Activated gamma-delta T cell (primary cell): ENCODE measurements around the gene TCF7L1.

Experiments used
- DNase-seq: peaks from one replicate; lab custom pipeline; 2025; lab: John Stamatoyannopoulos, UW

Gene TCF7L1

DNA sequence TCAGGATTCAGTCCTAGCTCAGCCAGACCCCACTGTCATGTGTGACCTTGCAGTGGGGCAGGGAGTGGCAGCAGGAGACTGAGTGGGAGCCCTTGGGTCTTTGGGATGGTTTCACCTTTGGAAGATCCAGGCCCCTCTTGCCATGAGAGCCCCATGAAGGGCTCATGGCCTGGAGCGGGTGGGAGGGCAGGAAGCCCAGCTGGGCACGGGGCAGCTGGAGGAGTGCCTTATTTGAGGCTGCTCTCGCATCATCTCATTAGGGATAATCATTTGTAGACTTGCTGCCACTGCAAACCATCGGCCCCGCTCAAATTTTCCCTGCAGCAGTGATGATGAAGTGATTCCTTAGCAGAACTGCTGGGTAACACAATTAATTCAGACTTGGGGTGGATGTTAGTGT, 120.7 kb downstream of the TCF7L1 start:
- DNase-seq: no peak

DNA sequence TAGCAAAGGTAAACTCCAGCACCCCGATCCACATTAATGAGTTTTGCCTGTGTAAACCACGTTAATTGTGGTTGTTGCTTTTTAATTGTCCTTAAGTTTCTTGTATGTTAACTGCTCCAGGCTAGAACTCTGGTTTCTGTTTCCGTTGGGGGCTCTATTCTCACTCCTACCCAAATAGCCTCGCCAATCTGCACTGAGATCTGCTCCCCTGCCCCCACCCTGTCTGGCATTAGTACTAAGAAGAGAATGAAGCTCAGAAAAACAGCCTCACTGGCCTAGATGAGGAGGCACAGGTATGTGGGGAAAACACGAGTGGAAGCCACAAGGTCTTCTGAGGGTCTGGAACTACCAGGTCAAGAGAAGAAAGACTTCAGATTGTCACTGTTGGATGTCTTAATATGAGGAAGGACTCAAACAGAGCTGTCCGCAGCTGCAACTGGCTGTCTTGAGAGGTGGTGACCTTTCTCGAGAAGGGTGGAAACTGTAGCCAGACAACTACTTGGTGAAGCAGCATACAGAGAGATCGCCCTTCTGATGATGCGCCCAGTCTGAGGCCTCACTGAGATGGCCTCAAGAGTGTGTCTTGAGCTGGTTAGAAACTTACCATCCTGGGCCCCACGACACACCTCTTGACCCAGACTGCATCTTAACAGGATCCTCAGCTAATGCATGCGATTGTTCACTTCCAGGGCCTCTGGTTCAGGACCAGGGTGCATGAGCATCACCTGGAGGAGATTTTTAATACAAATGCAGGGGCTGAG, 121.5 kb downstream of the TCF7L1 start:
- DNase-seq: no peak

DNA sequence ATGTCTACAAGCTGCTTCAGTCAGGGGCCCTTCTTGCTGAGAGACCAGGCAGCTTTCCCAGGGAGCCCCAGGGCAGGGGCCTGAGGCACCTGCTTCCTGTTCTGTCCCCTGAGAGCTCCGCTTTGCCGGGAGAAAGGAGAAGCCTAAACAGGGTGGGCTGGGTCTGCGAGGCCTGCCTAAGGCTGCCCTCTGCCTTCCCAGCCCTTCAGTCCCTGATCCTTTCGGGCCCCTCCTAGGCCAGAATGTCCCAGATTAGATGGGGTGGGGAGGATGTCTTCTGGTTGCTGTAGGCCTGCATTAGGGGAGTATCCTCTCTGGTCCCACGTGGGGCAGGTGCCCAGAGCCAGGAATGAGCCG, 122.2 kb downstream of the TCF7L1 start:
- DNase-seq: no peak

DNA sequence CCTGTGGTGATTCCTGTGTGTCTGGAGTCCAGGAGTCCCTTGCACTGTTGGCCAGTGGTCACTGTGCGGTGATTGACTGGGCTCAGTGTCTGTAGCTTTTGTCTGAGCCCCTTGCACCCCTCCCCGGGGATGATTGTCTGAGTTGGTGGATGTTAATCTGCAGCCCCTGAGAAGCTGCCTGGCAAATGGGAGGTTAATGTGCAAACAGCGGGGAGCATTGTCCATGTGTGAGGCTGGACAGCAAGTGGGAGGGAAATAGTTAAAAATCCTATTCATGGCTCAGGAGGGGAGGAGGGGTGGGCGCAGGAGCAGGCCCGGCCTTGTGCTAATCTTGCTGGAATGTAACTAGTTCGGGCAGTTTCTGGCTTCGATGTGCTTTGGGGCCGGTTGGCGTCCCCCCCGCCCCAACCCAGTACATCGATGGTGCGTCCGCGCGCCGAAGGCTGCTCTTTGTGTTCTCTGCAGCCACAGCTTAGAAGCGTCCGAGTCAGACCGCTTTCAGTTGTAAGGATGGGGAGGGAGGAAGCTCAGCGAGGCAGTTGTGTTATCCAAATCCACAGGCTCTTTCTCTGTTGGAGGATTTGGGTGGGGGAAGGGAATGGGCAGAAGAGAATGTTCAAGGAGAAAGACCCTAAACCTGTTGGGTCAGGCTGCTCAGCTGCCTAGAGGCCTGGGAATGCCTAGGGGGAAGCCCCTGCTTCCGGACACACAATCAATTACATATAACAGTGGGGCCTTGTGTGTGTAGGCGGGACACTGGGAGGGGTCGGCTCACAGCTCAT, 122.8 kb downstream of the TCF7L1 start:
- DNase-seq: no peak

DNA sequence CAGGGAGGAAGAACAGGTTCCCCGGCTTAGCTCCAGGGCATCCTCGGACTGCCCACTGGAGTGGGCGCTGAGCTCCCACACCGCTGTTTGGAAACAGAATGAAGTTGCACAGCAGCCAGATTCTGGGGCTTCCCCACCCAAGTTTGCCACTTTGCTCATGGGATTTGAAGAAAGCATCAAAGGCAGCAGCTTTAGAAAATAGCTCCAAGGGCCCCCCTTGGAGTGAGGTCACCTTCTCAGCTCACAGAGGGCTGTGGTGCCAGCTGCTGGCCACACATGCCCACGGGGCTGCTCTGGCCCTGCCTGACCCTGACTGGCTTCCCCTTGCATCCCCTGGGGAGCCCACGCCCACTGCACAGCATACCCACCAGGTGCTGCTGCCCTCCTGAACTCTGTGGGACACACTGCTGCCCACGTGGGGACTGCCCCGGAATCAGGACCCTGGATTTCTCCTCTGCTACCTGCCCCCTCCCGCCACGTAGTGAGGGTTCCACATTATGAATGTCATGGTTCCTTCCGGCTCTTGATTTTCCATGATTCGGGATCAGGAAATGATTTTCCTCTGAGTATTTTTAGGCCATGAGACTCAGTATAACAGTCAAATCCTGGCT, 124.3 kb downstream of the TCF7L1 start:
- no peak for DNase-seq

DNA sequence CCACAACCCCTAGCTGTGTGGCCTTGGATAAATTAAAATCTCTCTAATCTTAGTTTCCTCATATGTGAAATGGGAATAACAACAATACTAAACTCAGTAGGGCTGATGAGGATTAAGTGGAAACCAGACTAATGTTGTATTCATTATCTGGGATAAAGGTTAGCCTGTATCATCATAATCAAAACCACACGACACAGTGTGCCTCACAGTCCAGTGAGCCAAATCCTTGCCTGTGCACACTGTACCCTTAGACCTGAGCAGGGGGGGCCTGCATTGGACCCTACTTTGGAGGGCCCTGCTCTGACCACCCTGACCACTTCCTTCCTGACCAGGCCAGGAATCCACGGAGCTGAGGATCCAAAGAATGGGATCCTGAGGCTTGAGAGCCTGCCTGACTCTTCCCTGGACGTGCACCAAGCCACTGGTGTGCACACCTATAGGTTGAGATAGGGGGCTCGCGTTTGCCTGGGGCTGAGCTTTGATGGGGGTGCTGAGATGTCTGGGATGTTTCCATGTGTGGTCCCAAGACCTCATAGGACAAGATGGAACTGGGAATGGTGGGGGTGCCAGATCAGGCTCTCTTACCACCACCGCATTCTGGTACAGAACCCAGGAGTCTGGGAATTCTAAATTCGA, 124.9 kb downstream of the TCF7L1 start:
- DNase-seq: no peak

DNA sequence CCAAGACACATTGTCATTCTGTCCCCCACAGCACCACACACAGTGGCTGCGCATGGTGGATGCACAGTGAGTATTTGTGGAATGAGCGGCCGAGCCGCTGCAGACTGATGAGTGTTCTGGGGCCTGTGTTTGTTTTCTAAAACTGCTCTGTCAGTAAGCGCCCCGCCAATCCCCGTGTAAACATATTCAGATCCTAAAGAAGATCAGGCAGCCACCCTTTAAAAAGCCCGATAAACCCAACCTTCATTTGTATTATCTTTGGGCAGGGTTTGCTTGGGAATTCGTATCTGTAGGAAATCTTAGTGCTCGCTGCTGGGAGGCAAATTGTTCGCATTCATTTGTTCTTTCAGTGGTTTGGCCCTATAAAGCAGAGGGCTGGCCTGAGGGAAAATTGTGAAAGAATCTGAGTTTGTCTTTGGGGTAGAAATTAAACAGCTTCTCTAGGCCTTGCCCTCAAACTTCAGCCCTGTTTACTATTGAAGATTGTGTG, 126.0 kb downstream of the TCF7L1 start:
- DNase-seq: no peak

DNA sequence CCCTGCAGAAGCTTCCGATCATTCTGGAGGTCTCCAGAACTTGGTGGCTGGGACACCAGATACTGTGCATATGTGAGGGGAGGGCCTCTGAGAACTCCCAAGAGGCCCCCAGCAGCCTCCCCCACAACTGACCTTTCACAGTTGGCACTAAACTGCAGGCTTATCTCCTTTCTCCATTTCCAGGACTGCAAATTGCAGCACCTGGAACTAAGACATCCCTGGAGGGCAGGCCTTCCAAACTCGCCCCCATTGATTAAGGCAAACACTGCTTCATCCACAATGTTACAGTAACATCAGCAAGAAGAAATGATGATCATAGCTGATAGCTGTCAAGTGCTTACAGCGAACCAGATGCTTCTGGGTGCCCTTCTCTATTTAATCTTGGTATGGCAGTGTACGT, 126.7 kb downstream of the TCF7L1 start:
- DNase-seq: no peak

GRCh38 chr2:85263591-85263990, 130.4 kb downstream of the TCF7L1 start:
- DNase-seq: no peak

DNA sequence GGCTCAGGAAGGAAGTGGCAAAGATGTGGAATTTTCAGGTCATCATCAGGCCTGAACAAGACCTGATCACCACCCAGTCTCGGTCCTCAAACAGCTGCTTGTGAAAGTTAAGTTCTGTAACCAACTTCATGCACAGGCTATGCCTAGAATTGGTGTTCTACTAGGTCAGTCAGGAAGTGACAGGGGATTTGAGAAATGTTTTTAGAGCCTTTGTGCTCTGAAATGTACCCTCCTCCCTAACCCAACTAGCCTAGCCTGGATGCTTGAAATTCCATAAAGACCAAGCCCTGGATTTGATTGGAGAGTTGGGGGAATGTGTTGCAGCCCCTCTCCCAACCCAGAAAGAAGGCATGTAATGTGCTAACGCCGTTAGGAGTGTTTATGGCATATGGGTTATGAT, 131.3 kb downstream of the TCF7L1 start:
- DNase-seq: no peak

GRCh38 chr2:85265304-85265703, 132.1 kb downstream of the TCF7L1 start:
- DNase-seq: no peak

DNA sequence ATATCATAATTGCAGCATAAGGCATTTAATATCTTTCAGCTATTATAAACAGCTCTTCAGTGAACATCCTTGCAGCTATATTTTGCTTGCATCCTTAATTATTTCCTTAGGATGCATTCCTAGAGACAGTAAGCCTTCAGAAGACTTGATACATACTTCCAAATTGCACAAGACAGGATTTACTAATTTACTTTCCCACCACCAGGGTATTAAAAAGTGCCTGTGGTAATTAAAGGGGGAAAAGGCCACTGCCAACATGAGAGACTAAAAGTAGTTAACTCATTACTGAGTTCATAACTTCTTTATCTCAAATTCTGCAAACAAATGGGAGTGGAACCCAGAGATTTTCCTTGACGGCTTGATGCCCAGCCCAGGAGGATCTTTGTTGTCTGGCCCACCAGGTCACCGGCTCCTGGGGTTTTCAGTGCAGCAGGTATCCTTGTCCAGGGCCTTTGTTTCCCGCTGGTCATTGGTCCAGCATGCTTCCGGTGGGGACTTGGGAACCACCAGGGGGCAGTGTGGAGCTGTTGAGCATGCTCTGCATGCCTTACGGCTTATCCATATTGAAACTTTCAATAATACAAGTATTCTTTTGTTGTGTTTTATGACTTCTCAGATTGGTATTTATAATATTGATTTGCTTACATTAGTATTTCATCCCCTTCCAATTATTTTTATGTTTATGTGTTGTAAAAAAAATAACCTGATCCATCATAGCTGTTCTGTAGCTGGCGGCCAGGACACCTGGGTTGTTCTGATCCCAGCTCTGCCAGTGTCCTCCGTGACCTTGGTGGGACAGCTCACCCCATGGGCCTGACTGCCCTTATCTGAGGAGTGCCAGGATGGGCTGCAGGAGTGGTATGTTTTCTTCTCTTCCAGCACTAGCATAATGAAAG, 133.2 kb downstream of the TCF7L1 start:
- DNase-seq: no peak

DNA sequence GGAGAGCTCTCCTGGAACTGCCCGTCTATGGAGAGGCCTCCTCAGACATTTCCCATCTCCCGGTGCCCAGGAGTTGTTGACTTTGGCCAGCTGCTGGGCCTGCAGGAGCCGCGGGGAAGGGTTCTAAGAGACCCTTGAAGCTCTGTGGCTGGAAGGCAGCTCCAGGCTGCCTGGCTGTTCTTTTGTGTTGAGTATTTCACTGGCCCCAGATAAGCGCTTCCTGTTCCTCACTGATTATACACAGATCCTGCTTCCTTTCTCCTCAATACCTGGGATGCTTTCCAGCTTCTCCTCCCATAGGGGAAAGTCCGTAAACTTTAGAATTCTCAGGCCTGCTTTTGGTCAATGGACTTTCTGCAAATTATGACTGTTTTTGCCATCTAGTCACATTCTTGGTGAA, 136.8 kb downstream of the TCF7L1 start:
- no peak for DNase-seq

DNA sequence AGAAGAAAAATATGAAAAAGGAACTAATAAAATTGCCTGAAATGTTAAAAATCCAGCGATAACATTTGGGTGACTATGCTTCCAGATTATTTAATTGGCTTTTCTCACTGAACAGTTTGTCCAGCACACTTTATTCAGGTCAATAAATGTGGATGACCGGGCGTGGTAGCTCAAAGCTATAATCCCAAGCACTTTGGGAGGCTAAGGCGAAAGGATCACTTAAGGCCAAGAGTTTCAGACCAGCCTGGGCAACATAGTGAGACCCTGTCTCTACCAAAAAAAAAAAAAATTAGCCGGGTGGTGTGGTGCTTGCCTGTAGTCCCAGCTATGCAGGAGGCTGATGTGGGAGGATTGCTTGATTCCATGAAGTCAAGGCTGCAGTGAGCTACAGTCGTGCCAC, 139.2 kb downstream of the TCF7L1 start:
- no peak for DNase-seq

DNA sequence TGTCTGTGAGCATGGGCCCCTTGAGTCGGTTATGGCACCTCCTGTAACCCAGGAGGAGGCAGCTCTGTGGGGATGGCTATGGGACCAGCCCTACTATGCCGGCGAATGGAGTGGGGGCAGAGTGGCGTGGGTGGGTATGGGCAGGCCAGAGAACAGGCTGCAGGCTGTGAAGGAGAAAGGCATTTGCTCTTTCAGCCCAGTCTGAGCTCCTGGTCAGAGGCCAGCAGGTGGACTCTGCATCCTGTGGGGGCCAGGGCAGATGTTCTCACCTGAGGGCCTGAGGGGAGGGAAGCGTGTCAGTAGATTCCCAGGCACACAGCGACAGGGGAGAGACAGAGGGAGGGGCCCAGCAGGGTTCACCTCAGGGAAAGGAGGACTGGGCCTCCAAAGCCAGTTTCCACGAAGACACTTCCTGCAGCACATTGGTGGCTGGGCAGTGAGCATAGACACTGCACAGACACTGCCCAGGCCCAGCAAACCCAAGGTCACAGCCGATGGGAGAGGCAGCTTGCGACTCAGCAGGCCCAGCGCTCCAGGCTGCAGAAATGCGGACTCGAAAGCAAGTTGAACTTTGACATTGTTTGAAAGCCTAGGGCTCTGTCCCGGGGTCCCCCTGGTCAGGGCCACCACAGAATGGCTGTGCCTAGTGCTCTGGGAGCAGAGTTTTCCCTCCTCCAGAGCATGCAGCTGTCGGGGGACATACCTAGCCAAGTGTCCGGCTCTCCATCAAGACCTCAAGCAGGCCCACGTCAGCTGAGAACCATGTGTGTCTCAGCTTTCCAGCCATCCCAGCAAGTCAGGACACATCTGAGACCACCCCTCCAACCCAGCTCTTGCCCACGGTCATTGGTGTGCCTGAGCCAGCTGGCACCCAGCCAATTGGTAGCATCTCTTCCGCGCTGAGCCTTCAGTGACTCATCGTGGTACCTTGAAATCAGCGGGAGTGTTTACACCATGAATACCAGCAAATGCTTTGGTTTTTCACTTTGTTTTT, 140.8 kb downstream of the TCF7L1 start:
- no peak for DNase-seq

DNA sequence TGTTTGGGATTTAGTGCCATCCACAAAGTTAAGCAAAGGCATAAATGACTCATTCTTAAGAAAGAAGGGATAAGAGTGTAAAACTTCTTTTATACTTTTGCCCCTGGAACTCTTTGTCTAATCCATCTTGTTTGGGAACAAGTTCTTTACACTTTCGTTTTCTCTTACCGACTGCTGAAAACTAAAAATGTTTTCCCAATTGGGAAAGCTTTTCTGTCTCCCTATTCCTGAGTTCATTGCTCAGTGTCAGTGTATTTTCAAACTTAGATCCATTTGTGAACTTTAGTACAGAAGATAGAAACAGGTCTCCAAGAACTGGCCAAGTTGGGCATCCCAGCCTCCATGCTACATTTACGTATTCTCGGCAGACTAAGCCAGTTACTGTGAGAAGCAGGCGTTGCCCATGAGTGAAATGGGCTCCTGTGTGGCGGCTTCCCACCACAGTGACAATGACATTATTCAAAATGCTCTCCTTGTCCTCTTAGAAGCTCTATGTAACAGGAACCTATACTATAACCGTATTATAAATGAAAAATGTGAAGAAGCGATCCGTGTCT, 142.9 kb downstream of the TCF7L1 start:
- DNase-seq: no peak

- DNase-seq: no peak
Observed at GRCh38 chr2:85276571-85277118, 143.5 kb downstream of the TCF7L1 start.

GRCh38 chr2:85277416-85278158, 144.4 kb downstream of the TCF7L1 start:
- DNase-seq: no peak

DNA sequence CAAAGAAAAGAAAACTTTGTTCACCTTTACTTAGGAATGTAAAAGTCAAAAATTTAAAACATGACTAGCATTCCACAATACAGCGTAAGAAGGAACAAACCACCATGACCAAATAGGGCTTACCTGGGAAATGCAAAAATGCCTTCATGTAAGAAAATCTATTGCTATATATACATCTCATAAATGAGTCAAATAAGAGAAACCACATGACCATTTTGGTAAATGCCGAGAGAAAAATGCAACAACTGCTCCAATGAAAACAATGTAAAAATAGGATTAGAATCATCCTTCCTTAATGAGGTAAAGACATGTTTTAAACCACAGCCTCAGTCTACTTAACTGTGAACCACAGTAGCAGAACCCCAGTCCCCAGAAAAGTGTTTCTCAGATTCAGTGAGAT, 145.2 kb downstream of the TCF7L1 start:
- no peak for DNase-seq
